ENCODE data around the gene STAT5A. TPM values are rescaled to one million over a fixed set of nuclear protein-coding genes. Genes with fewer than 3 reads are reported as not detected.

Gene STAT5A
- total RNA-seq, 3 donors from 2014 or later: 72.8 to 363 (median 78.9) TPM

DNA sequence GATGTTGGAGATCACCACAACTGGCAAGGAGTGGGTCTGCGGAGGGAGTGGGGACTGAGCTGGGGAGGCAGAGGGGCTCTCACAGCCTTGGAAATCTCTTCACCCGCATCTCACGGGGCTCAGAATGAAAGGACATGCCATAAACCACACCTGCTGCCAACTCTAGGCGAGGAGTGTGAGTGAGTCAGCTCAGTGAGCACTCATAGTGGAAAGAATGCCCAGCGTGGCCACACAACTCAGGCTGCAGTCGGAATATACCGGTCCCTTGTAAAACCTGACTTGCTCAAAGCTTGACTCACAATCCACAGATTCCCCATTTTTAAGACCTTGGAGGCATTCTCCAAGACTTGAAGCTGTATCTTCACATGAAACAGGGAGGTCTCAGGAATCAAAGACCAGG lies 36.7 kb downstream of the STAT5A start:
- intact Hi-C loops (cut with DNase I; ENCODE audit: low total_unique reads): no loop called here
- Histone ChIP-seq H3K9me3 (no peaks in the 10 kb centered on the region), H3K27ac (peak overlapping the region; percentile 48 to 70), H3K27me3 (no peaks in the 10 kb centered on the region), H3K4me3 (no peak overlapping the region), H3K4me1 (peaks cover 0 to 17% of the 10 kb centered on the region in 2 donors), H3K36me3 (no peaks in the 10 kb centered on the region)
- TF ChIP-seq POLR2A (IDR thresholded peaks at IDR 0.05) (no peak), POLR2AphosphoS5 (IDR thresholded peaks at IDR 0.05) (peak in 1 of 3 donors; percentile 11)
- TF ChIP-seq, protein P1, sequence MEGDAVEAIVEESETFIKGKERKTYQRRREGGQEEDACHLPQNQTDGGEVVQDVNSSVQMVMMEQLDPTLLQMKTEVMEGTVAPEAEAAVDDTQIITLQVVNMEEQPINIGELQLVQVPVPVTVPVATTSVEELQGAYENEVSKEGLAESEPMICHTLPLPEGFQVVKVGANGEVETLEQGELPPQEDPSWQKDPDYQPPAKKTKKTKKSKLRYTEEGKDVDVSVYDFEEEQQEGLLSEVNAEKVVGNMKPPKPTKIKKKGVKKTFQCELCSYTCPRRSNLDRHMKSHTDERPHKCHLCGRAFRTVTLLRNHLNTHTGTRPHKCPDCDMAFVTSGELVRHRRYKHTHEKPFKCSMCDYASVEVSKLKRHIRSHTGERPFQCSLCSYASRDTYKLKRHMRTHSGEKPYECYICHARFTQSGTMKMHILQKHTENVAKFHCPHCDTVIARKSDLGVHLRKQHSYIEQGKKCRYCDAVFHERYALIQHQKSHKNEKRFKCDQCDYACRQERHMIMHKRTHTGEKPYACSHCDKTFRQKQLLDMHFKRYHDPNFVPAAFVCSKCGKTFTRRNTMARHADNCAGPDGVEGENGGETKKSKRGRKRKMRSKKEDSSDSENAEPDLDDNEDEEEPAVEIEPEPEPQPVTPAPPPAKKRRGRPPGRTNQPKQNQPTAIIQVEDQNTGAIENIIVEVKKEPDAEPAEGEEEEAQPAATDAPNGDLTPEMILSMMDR (IDR thresholded peaks at IDR 0.05): no peak
- DNase-seq (ENCODE audit: low spot score in 2 of 2): peak in 1 of 2 donors; percentile 51

GRCh38 chr17:42329025-42329976 lies 41.0 kb downstream of the STAT5A start:
- intact Hi-C loops (cut with DNase I; ENCODE audit: low total_unique reads): no loop called here
- Histone ChIP-seq H3K4me1 (peaks cover 0 to 12% of the 10 kb centered on the region in 2 donors), H3K36me3 (peaks cover 8% of the 10 kb centered on the region), H3K27me3 (no peaks in the 10 kb centered on the region), H3K4me3 (no peak overlapping the region), H3K27ac (peak overlapping the region; percentile 69 to 70), H3K9me3 (no peaks in the 10 kb centered on the region)
- peak in 1 of 2 donors; percentile 66 for DNase-seq (ENCODE audit: low spot score in 2 of 2)
- peak in 1 of 3 donors; percentile 31 for TF ChIP-seq POLR2AphosphoS5 (IDR thresholded peaks at IDR 0.05)
- TF ChIP-seq POLR2A (IDR thresholded peaks at IDR 0.05): no peak

DNA sequence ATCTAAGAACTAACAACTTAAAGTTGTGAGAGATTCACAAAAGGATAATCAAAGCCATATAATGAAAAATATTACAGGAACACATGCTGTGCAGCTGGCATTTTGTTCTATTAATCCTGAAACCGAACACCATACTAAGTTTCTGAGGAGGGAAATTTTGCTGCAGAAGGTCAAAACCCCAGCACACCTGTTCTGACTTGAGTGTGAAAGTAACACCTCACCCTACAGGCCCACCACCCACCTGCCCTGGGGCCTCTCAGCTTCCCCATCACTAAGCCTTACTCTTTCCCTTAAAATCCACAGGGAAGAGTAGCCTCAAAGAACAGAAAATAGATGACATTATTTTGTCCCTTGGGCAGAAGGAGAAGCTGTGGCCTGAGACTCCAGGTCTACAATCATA lies 44.8 kb downstream of the STAT5A start:
- TF ChIP-seq POLR2AphosphoS5 (IDR thresholded peaks at IDR 0.05): no peak
- TF ChIP-seq, protein P1 (IDR thresholded peaks at IDR 0.05): no peak
- no peak for TF ChIP-seq POLR2A (IDR thresholded peaks at IDR 0.05)

GRCh38 chr17:42334677-42335076 lies 46.4 kb downstream of the STAT5A start:
- no peaks in the 10 kb centered on the region for H3K9me3 ChIP-seq
- peaks cover 8% of the 10 kb centered on the region for H3K36me3 ChIP-seq
- no peak overlapping the region for H3K27ac ChIP-seq
- intact Hi-C loops (cut with DNase I; ENCODE audit: low total_unique reads): no loop called here
- no peak for DNase-seq (ENCODE audit: low spot score in 2 of 2)
- H3K27me3 ChIP-seq: no peaks in the 10 kb centered on the region
- TF ChIP-seq, protein P1 (IDR thresholded peaks at IDR 0.05): no peak
- TF ChIP-seq POLR2A (IDR thresholded peaks at IDR 0.05) (no peak), POLR2AphosphoS5 (IDR thresholded peaks at IDR 0.05) (no peak)
- no peaks in the 10 kb centered on the region for H3K4me1 ChIP-seq
- no peak overlapping the region for H3K4me3 ChIP-seq

More for the DNA sequence above, 44.8 kb downstream of the STAT5A start:
- Histone ChIP-seq H3K27me3 (no peaks in the 10 kb centered on the region), H3K9me3 (no peaks in the 10 kb centered on the region), H3K4me1 (peaks cover 0 to 9% of the 10 kb centered on the region in 2 donors), H3K27ac (no peak overlapping the region), H3K36me3 (peaks cover 8% of the 10 kb centered on the region), H3K4me3 (no peak overlapping the region)
- no peak for DNase-seq (ENCODE audit: low spot score in 2 of 2)
- intact Hi-C loops (cut with DNase I; ENCODE audit: low total_unique reads): no loop called here

DNA sequence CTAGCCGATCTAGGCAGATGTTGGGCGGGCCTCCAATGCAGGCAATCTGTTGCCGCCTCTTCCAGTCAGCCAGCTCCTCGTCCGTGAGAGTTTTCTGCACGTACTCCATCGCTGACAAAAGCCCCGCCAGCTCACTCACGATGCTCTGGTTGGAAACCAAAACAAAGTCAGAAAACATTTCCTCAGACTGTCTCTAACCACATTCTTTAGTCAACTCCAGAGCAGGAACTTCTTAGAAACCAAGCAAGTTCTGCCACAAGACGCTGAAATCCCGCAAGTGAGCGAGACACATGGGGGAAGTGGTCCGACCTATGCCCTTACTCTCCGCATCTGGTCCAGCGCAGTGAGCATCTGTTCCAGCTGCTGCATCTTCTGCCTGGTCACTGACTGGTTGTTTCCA lies 49.1 kb downstream of the STAT5A start:
- intact Hi-C loops (cut with DNase I; ENCODE audit: low total_unique reads): no loop called here
- H3K4me3 ChIP-seq: no peak overlapping the region
- H3K4me1 ChIP-seq: no peaks in the 10 kb centered on the region
- TF ChIP-seq POLR2A (IDR thresholded peaks at IDR 0.05): no peak
- no peak for TF ChIP-seq POLR2AphosphoS5 (IDR thresholded peaks at IDR 0.05)
- TF ChIP-seq, protein P1 (IDR thresholded peaks at IDR 0.05): no peak
- DNase-seq (ENCODE audit: low spot score in 2 of 2): no peak
- H3K27me3 ChIP-seq: no peaks in the 10 kb centered on the region
- H3K36me3 ChIP-seq: peaks cover 8% of the 10 kb centered on the region
- H3K9me3 ChIP-seq: no peaks in the 10 kb centered on the region
- H3K27ac ChIP-seq: peak overlapping the region; percentile 3 to 4

Measured in breast epithelium (tissue), 4 donors.